T1000 (cell line): ENCODE results near the gene ADGRV1.

Source experiments
- DNase-seq: peaks from one replicate; lab custom pipeline; 2025; ENCODE audit warnings: mixed read lengths; lab: John Stamatoyannopoulos, UW

ADGRV1 gene

DNA sequence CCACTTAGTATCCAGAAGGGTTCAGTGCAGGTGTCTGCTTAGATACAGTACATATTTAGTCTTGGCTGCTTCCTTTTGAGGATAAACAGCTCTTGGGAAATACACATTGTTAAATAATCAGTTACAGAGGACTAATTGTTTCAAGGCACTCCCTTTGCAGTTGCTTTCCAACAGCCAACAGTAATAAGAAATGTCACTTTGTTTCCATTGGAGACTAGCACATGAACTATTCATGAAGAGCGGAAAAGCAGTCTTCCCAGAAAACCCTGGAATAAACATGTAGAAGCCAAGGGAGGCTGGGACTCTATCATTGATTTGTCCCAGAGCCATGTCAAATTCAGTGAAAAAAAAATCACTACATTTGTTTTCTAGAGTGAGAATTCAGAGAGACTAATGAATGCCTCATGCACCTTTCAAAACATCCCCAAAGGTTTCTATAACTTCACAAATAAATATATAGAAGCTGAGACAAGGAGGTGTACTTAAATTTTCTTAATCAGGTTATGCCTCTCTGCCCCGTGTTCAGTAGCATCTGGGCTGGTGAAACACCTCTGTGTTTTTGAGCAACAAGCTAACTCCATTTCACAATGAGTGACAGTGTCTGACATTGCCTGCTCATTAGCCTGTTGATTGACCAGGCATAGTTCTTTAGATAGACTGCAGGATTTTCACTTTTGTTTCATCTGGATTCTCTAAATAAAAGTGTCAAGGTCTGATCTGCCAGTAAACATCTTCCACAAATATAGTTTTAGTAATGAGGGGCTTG, 553.1 kb downstream of the ADGRV1 start:
- no peak for DNase-seq

DNA sequence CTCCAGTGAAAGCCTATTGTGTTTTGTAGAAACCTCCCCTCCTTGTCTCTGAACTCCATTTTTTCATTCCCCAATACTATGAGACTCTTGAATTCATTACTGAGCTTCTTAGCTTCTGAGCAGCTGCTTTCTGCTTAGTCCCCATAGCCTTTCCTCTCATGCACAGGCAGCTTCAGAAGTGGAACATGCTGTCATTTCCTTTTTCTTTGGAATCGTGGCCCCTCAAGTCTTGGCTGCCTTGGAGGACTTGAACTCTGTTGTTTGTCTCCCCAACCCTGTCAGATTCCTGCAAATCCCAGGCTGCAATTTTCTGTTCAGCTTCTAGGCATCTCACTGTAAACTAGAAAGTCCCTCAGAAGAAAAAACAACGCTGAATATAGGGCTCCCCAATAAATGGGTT, 556.1 kb downstream of the ADGRV1 start:
- DNase-seq: no peak

DNA sequence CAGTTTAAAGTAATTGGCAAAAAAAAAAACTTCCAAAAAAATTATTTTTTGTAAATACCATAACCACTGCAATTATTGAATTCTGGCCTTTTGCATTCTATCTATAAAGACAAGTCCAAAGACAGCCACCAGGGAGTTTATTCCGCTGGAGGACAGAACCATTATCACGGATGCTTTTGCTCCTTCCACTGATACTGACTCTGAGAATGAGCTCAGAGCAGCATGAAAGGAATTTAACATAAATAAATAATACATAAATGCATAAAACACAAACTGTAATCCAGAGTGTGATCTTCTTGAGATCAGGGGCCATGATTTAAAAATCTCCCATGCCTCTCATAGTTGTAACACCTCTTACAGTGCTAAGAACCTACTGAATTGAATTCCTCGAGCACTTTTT, 559.8 kb downstream of the ADGRV1 start:
- DNase-seq: no peak

DNA sequence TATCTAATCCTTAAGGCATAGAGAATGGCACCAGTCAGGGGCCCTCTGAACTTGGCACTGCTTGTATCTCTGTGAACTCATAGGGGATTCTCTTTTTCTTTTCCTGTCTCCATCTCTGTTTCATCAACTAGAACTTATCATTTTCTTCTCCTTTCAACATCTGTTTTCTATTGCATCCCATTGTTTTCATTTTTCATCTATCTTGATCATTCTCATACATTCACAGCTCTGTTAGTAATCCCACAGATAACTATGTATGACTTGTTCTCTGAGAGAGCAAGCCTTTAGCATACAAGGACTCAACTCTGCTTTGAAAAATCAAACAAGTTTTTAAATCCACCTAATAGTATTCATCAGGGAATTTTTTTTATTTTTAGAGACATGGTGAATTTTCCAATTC, 560.2 kb downstream of the ADGRV1 start:
- DNase-seq: no peak

DNA sequence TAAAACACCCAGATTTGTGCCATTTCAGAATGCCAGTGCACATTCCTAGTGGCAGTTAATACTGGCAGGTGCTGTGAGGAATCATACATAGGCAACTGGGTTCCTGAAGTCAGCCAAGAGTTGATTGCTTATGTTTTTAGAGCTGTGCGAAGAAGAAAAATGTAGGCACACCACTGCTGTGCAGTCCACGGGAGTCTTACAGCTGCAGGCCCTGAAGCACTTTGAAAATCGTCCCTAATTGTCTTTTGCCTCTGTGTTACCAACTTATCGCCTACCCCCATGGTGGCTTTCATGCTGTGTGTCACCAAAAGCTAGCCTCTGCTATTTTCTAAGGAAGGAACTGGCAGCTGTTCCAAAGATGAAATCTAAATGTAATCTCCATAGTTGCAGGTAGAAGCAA, 560.6 kb downstream of the ADGRV1 start:
- no peak for DNase-seq

DNA sequence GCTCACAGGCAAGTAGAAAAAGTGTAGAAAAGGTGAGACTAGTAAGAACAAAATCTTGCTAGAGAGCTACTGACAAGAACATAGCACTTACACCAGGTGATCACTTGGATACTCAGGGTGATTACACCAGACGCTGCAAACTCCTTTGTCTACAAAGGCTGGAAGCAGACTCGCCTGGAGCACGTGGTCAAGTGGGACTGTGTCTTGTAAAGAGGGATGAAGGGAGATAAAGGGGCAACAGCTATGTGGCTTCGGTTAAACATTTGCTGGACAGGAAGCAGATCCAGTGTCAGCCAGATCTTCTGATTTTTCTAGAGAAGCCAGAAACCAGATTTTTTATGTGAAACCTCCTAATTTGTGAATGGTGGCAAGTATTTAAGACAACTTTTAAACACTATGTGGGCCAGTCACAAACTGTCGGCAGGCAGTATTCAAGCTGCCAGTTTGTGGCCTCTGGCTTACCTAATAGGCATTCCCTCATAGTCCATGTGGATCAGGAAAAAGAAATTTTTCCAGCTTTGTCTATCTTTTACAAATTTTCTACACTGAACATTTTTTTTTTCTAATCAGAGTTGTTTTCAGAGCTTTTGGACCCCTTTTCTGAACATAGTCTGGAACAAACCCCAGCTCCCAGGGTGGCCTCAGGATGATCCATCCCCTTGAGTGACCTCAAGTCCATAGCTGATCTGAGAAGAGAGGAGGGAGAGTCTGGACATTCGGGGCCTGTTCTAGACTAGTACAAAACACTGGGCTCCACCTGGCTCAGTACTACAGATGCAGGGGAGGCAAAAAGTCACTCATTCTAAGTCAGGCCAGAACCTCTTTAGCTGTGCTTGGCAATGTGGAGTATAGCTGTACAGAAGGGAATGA, 561.6 kb downstream of the ADGRV1 start:
- no peak for DNase-seq

DNA sequence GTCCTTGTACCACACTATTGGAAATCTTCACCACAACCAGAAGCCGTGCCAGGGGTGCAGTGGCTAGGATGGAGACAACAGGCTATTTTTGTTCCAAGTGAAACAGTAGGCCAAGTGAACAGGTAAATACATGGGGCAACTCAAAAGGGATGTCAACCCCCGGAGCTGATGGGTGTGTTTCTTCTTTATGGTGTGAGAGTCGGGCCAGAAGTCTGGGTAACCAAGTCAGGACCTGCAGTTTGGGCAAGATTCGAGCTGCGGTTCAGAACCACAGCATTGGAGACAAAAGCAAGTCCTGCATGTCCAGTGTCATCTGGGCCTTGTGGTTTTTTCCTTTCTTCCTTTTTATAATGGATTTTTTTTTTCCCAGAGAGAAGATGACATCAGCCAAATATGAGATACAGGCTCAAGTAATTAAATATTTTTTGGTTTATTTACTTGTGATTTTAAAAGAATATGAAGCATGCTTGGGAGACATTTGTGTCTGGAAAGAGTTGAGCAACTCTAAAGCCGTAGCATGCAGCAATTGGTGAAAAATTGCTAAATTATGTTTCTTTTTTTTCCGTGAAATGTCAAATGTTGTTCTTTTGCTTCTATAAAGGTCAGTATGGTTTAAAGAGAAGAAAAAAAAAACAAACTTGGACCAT, 562.9 kb downstream of the ADGRV1 start:
- no peak for DNase-seq

DNA sequence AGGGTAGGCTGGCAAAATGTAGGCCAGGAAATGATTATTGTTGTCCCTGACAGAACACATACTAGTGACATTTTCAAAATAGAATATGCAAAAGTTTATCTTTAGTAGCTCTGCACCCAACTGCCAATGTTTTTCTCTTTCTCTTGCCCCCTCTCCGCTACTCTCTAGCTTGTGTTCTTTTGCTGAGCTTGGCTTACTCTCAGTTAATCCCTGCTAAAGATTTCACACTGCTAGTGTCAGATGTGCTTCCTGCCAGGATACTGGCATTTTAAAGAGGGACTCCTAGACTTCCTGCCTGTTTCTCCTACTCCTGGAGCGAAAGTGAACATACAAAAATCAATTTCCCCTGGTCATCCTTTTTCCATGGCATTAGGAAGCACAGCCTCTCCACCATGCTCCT, 564.1 kb downstream of the ADGRV1 start:
- no peak for DNase-seq

DNA sequence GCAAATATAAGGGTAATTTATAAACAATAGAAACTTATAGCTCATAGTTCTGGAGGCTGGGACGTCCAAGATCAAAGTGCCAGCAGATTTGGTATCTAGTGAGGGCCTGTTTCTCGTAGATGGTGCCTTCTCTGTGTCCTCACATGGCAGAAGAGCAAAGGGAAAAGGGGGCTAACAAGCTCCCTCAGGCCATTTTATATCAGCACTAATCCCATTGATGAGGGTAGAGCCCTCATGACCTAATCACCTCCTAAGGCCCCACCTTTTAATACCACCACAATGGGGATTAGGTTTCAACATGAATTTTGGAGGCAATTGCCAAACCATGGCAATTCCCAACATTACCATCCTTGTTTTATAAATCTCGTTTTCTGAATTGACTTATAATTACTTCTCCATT, 564.7 kb downstream of the ADGRV1 start:
- no peak for DNase-seq

DNA sequence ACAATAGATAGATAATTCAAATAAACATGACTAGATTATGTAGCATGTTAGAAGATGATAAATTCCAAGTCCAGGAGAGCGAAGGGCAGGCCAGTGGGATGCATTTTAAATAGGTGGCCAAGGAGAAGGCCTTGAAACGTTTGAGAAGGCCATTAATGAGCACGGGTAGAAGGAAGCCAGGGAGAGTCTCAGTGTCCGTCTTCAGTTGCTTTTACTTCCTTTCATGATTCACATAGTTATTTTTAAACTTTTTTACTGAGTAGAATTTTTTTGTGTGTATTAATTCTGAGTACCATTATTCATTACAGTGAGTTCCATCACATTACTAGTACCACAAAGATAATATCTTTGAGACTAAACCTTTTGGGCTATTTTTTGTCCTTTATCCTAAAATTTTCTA, 565.3 kb downstream of the ADGRV1 start:
- DNase-seq: no peak

DNA sequence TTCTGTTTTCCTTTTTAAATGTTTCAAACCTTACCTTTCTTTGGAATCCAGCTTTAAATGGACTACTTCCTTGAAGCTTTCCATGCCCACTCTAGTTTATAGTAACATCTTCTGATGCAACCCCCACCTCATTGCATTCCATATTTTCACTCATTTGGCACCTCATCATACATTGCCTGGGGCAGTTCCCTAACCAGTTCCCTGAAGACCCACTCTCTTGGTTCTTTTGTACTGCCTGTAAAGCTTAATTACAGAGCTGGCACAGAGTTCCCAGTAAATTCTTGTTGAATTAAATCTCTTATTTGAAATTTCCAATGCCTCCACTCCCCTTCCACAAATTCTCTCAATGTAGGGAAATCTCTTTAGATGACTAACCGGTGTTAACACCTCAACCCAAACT, 567.3 kb downstream of the ADGRV1 start:
- DNase-seq: no peak

DNA sequence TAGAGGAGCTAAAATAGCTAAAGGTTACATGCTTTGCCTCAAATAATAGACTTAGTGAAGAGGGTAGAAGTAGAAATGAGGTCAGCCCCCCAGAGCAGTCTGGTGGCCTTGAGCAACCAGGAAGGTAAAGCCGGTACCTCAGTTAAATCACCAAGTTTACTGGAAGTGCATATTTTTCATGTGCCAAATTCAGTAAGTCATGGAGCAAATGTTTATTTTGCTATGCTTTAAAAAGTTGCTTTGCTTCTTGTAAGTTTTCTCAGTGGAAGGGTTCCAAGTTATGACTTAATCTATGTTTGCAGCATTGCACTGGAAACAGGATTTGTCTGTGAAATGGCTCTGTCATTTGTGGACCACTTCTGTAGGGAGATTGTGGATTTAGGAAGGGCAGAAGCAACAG, 567.9 kb downstream of the ADGRV1 start:
- DNase-seq: peak; percentile 5

DNA sequence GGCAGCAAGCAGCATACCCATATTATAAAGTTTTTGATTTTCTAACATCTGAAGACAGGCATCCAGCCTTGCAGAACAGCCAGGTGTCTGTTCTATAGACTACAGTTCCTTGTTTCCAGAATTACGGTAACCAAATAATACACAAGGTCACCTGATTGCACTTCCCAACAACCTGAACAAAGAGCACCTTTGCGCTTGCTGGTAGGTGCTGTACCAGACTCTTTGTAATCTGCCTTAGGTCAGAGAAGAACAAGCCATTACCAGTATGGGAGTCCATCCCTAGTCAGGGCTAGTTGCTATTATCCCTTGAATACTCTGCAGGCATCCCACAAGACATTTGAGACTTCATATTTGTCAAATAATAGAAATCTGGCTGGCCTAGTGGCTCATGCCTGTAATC, 568.3 kb downstream of the ADGRV1 start:
- no peak for DNase-seq

DNA sequence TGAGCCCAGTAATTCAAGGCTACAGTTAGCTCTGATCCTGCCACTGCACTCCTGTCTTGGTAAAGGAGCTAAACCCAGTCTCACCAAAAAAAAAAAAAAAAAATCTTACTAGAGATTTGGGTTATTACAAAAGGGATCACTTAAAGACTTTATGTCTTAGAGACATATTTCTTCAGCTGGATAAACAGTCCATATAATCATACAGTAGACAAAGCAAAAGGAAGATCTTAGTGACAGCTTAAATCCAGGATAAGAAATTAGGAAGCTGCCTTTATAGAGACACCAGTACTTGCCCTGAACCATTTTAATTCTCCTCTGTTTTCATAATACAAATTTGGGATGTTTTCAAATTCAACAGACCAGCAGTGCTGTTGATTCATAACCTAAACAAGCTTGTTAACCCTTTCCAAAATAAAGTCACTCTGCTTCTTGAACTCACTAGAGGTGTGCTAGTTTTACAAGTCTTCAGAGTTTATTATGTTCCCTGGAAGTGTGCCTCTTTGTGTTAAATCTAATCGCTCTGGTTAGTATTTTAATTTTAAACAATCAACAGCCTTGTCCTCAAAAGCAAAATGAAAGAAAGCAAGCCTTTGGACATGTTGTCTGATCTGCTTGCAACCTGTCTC, 569.0 kb downstream of the ADGRV1 start:
- no peak for DNase-seq

DNA sequence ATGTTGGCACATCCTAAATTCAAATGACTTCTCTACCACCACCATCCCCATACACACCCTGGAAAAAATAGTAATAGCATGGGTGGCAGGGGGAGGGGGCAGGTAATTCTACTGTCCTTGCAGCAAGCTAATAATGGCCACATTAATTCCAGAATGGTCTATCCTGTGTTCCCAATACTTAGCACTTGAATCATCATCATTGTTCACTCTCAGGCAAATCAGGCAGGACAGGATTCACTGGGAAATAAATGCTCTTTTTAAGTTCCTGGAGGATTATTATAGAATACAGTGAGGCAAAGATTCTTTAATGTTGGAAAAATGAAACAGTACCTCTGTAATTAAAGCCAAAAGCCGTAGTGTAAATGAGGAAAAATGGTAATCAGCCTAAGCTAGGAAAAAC, 570.0 kb downstream of the ADGRV1 start:
- no peak for DNase-seq

DNA sequence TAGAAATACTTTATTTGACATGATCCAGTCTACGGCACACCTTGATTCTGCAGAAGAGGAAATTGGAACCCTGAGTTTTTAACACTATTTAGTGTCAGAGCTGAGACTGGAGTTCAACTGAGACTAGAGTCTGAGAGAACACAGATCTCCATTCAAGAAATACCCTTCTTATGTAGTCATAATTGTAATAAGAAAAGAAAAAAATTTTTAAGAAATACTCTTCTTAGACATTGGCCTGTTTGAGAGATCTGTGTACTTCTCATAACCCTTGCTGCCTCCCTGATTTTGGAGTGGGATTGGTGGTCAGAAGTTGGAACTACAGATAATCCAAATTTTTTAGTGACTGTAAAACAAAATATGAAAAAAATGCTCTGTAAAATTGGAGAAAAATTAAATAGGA, 571.2 kb downstream of the ADGRV1 start:
- no peak for DNase-seq

DNA sequence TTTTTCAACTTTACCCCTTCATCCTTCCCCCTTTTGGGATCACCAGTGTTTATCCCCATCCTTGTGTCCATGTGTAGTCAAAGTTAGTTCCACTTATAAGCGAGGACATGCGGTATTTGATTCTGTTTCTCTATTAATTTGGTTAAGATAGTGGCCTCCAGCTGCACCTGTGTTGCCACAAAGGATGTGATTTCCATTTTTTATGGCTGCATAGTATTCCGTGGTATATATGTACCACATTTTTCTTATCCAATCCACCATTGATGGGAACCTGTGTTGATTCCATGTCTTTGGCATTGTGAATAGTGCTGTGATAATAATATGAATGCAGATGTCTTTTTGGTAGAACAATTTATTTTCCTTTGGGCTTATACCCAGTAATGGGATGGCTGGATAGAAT, 572.2 kb downstream of the ADGRV1 start:
- no peak for DNase-seq

DNA sequence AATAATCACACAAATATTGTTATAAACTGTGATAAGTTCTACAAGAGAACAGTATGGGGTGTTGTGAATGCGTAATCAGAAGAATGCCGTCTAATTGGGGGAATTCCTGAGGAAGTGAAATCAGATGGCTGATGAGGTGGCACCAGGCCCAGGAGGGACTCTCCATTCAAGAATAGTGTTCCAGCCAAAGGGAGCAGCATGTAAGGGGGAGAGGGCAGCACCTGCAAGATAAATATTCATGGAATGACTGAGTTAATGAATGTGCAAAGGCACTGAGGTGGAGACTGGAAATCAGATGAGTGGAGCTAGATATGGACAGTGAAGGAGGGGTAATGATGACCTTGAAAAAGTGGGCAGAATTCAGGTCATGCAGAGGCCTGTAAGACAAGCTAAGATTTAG, 574.0 kb downstream of the ADGRV1 start:
- no peak for DNase-seq

DNA sequence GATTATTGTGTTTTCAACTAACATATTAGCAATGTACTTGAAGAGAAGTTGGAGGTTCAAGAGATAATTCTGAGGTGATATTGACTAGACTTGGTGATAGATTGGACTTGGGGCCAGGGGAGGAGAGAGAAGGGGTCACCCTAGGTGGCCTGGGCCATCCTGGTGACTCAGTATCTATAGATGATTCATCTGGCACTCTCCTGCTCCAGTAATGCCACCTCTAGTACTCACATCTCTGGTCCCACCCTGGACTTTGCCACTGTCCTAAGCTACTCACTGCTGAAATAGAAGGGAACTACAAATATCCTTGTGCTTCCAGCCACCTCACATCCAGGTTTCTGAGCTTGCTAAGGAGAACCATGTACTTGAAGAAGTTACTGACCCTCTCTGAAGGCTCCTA, 574.6 kb downstream of the ADGRV1 start:
- DNase-seq: no peak

DNA sequence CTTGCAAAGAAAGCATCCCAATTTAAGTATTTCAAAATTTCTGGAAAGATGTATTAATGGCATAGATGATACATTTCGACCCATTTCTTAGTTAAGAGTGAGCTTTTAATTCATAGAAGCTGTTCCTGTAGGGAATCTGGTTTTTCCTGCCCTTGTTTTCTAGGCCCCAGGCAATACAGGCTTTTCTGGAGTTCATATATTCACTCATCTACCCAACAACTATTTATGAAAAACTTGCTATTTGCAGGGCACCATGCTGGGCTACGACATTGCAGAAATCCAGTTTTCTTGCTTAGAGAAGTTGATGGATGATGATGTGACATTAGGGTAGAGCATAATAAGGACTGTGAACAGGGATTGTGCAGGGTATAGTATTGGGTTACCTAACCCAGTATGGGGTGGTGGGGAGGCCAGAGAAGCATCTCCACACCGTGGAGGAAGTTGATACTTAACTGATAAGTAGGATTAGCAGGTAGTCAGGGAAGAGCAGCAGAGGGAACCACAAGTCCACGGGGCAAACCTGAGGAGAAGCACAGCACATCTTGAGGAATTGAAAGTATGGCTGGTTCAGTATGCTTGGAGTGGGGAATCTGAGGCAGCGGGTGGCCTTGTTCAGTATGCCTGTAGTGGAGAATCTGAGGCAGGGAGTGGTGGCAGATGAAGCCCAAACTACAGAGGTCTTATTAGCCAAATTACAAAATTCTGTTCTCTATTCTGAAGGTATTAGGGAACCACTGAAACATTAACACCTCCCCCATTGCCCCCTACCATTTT, 577.1 kb downstream of the ADGRV1 start:
- no peak for DNase-seq

DNA sequence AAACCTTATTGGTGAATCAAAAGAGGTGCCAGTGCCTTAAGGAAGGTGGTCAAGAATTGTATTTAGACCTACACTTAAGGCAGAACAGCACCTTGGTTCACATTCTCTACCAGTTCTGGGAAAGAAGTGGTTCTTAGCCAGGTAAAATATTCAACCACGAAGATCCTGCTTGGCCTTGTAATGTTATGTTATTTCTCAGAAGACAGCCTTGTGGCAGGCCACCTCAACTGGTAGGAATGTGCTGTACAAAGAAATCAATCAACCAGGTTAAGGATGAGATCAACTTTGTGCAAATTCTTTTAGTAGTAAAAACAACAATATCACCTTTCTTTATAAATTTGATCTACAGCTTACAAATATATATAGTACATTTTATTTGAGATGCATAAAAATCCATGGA, 577.7 kb downstream of the ADGRV1 start:
- no peak for DNase-seq

DNA sequence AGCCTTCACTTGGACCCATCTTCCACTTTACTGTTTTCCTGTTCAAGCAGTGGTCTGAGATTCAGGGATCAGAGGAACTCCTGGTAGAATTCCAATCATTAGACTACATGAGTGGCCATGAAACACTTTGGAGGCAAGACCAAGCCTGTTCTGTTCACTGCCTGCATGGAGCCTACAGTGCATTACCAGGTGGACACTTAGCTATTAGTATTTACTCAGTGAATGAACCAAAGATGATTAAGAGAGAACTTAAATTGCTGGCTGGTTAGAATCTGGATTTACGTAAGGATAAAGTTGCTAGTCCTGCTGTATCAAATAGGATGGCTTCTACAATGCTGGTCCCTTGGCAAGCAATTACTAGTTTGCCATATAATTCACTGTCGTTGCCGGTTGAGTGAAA, 579.0 kb downstream of the ADGRV1 start:
- no peak for DNase-seq
